Neural cell (in vitro differentiated cells): Measurements from ENCODE around the gene CD2. TPM values are rescaled to one million over a fixed set of nuclear protein-coding genes. Genes with fewer than 3 reads are reported as not detected.

Source experiments
- H2AFZ ChIP-seq: fragments of 200-600, 300-800 bp; sonication (generic), shearing (Covaris generic); 2 replicates; pipeline ENCODE4 v1.6.0; 2014; ENCODE audit warnings: low read depth, mild to moderate bottlenecking, antibody characterized with exemption, low read length, moderate library complexity
- H3F3A ChIP-seq: fragments of 200-600 bp; shearing (Covaris generic); 2 replicates; pipeline ENCODE4 v1.6.1; 2016; ENCODE audit warnings: mild to moderate bottlenecking, moderate library complexity, mixed read lengths, antibody characterized with exemption, low read length; ENCODE audit not compliant: insufficient read depth, poor library complexity, severe bottlenecking
- H3K27ac ChIP-seq: fragments of 200-600, 300-800 bp; sonication (generic), shearing (Covaris generic); 2 replicates; pipeline ENCODE4 v1.5.1; 2014; ENCODE audit warnings: mild to moderate bottlenecking, low read length, moderate library complexity
- H3K27me3 ChIP-seq: fragments of 300-800, 200-600 bp; sonication (generic), shearing (Covaris generic); 2 replicates; pipeline ENCODE4 v1.6.0; 2014; ENCODE audit warnings: mild to moderate bottlenecking, low read depth, low read length, moderate library complexity; ENCODE audit not compliant: insufficient read depth
- H3K36me3 ChIP-seq: fragments of 300-800, 200-600 bp; sonication (generic), shearing (Covaris generic); 2 replicates; pipeline ENCODE4 v1.5.1; 2014; ENCODE audit warnings: mild to moderate bottlenecking, antibody characterized with exemption, low read length, moderate library complexity; ENCODE audit not compliant: insufficient read depth
- H3K4me2 ChIP-seq: fragments of 300-800, 200-600 bp; sonication (generic), shearing (Covaris generic); 2 replicates; pipeline ENCODE4 v1.6.0; 2014; ENCODE audit warnings: mild to moderate bottlenecking, low read length
- H3K4me3 ChIP-seq: fragments of 300-800, 200-600 bp; sonication (generic), shearing (Covaris generic); 2 replicates; pipeline ENCODE4 v1.5.1; 2014; ENCODE audit warnings: mild to moderate bottlenecking, low read length, moderate library complexity
- H3K79me2 ChIP-seq: fragments of 200-600 bp; shearing (Covaris generic); replicated peaks from 2 replicates; pipeline ENCODE4 v1.6.0; 2014; ENCODE audit warnings: mild to moderate bottlenecking, low read length, moderate library complexity; ENCODE audit not compliant: insufficient read depth
- H3K9ac ChIP-seq: fragments of 300-800, 200-600 bp; sonication (generic), shearing (Covaris generic); 2 replicates; pipeline ENCODE4 v1.6.1; 2016; ENCODE audit warnings: mild to moderate bottlenecking, low read length, mixed read lengths
- H3K9me2 ChIP-seq: fragments of 200-600 bp; shearing (Covaris generic); 2 replicates; pipeline ENCODE4 v1.6.1; 2016; ENCODE audit warnings: mild to moderate bottlenecking, low read length, mixed read lengths; ENCODE audit not compliant: insufficient read depth
- H3K9me3 ChIP-seq: fragments of 200-600, 300-800 bp; sonication (generic), shearing (Covaris generic); 2 replicates; pipeline ENCODE4 v1.6.1; 2016; ENCODE audit warnings: mild to moderate bottlenecking, mixed run types, low read length, moderate library complexity, mixed read lengths
- H4K20me1 ChIP-seq: fragments of 200-600 bp; shearing (Covaris generic); 2 replicates; pipeline ENCODE4 v1.6.1; 2016; ENCODE audit warnings: mild to moderate bottlenecking, mixed run types; ENCODE audit not compliant: insufficient read depth
- CTCF ChIP-seq: fragments of 450-650 bp; IDR thresholded peaks from 2 replicates; pipeline ENCODE4 v1.5.1; 2014; ENCODE audit warnings: antibody characterized with exemption, mild to moderate bottlenecking, moderate library complexity; ENCODE audit not compliant: poor library complexity, severe bottlenecking
- EP300 ChIP-seq: fragments of 450-650 bp; conservative IDR thresholded peaks from 2 replicates; pipeline ENCODE4 v1.6.1; 2014; ENCODE audit warnings: antibody characterized with exemption, mild to moderate bottlenecking, moderate library complexity; ENCODE audit not compliant: poor library complexity, severe bottlenecking
- EZH2 ChIP-seq: fragments of 200-600, 300-800 bp; shearing (Covaris generic), sonication (generic); IDR thresholded peaks from 2 replicates; pipeline ENCODE4 v1.6.1; 2014; ENCODE audit warnings: antibody characterized with exemption, low read length, borderline replicate concordance, mild to moderate bottlenecking; ENCODE audit not compliant: insufficient read depth, poor library complexity, severe bottlenecking
- MXI1 ChIP-seq: fragments of 450-650 bp; conservative IDR thresholded peaks from 2 replicates; pipeline ENCODE4 v1.6.1; 2014; ENCODE audit warnings: antibody characterized with exemption, mild to moderate bottlenecking; ENCODE audit not compliant: poor library complexity, severe bottlenecking
- POLR2AphosphoS5 ChIP-seq: IDR thresholded peaks from 2 replicates; pipeline ENCODE4 v1.6.1; 2012
- RAD21 ChIP-seq: fragments of 450-650 bp; conservative IDR thresholded peaks from 2 replicates; pipeline ENCODE4 v1.6.1; 2014; ENCODE audit warnings: antibody characterized with exemption, mild to moderate bottlenecking, moderate library complexity
- REST ChIP-seq: IDR thresholded peaks from 2 replicates; pipeline ENCODE4 v1.6.1; 2012; ENCODE audit warnings: borderline replicate concordance
- SMC3 ChIP-seq: fragments of 450-650 bp; conservative IDR thresholded peaks from 2 replicates; pipeline ENCODE4 v1.6.1; 2014; ENCODE audit warnings: antibody characterized with exemption, mild to moderate bottlenecking, moderate library complexity; ENCODE audit not compliant: poor library complexity
- TAF1 ChIP-seq: IDR thresholded peaks from 2 replicates; pipeline ENCODE4 v1.6.1; 2012; ENCODE audit warnings: low read depth
- polyA plus RNA-seq: library from polyadenylated mRNA; depleted of rRNA; stranded (reverse); fragments of >200 nt; gene quantifications from 2 replicates; pipeline ENCODE4 v1.2.3, GENCODE V29; 2014

Gene CD2
- polyA plus RNA-seq, 1 donor from 2014 or later, result not detected

- no peaks in the 10 kb centered on the region for H3K79me2 ChIP-seq
- H4K20me1 ChIP-seq, result no peaks in the 10 kb centered on the region
- H3K27ac ChIP-seq, result no peak overlapping the region
- no peaks in the 10 kb centered on the region for H3K9me3 ChIP-seq
- no peaks in the 10 kb centered on the region for H3K27me3 ChIP-seq
- no peak overlapping the region for H3K4me3 ChIP-seq
- H3F3A ChIP-seq, result no peaks in the 10 kb centered on the region
- no peak overlapping the region for H2AFZ ChIP-seq
- H3K9me2 ChIP-seq, result no peaks in the 10 kb centered on the region
- H3K9ac ChIP-seq, result no peak overlapping the region
- TF ChIP-seq TAF1, result no peak
- TF ChIP-seq POLR2AphosphoS5, result no peak
- no peak for TF ChIP-seq MXI1
- TF ChIP-seq CTCF, result no peak
- no peak for TF ChIP-seq EP300
- no peak overlapping the region for H3K4me2 ChIP-seq
- no peaks in the 10 kb centered on the region for H3K36me3 ChIP-seq
Observed at GRCh38 chr1:116721039-116721405, 33.2 kb upstream of the CD2 start.

- Histone ChIP-seq H3K36me3 (no peaks in the 10 kb centered on the region), H3K4me2 (no peak overlapping the region), H3K27me3 (no peaks in the 10 kb centered on the region), H3K9me3 (no peaks in the 10 kb centered on the region), H3K4me3 (no peak overlapping the region), H3K9me2 (no peaks in the 10 kb centered on the region), H3F3A (no peaks in the 10 kb centered on the region), H3K27ac (no peak overlapping the region), H3K79me2 (no peaks in the 10 kb centered on the region), H4K20me1 (no peaks in the 10 kb centered on the region), H2AFZ (no peak overlapping the region), H3K9ac (no peak overlapping the region)
- TF ChIP-seq EZH2, result no peak
- no peak for TF ChIP-seq TAF1
- TF ChIP-seq CTCF, result no peak
- no peak for TF ChIP-seq POLR2AphosphoS5
- TF ChIP-seq MXI1, result no peak
- TF ChIP-seq REST, result no peak
- TF ChIP-seq RAD21, result no peak
- no peak for TF ChIP-seq SMC3
- TF ChIP-seq EP300, result no peak
Observed at GRCh38 chr1:116721451-116722007, 32.7 kb upstream of the CD2 start.
